SK-N-SH treated with all-trans-retinoic acid at 6 μM for 48 hours (cell line): Measurements from ENCODE around the gene ZSCAN10.

Experiments used
- ATAC-seq: fragments of 200-7000 bp; cut with Tn5 transposase; 3 replicates; pipeline ENCODE4 v1.9.1; 2020; ENCODE audit warnings: mild to moderate bottlenecking, moderate library complexity
- ARNTL ChIP-seq: fragments of 450-650 bp; formaldehyde crosslinking; IDR thresholded peaks from 2 replicates; pipeline ENCODE4 v1.5.0; 2020; ENCODE audit warnings: low read depth, mild to moderate bottlenecking, moderate library complexity, borderline replicate concordance
- BACH2 ChIP-seq: fragments of 250-450 bp; sonication (Bioruptor Pico); IDR thresholded peaks from 2 replicates; pipeline ENCODE4 v1.9.0; 2021; ENCODE audit warnings: mild to moderate bottlenecking, borderline replicate concordance
- CSDC2 ChIP-seq: fragments of 250-450 bp; sonication (Bioruptor Pico); IDR thresholded peaks from 2 replicates; pipeline ENCODE4 v1.5.0; 2020; ENCODE audit warnings: mild to moderate bottlenecking, moderate library complexity
- ESRRG ChIP-seq: fragments of 250-450 bp; sonication (Bioruptor Pico); IDR thresholded peaks from 2 replicates; pipeline ENCODE4 v1.6.1; 2021; ENCODE audit warnings: mild to moderate bottlenecking
- GLIS3 ChIP-seq: fragments of 250-450 bp; sonication (Bioruptor Pico); IDR thresholded peaks from 2 replicates; pipeline ENCODE4 v1.5.0; 2020; ENCODE audit warnings: mild to moderate bottlenecking, moderate library complexity
- ISL1 ChIP-seq: fragments of 250-450 bp; sonication (Bioruptor Pico); IDR thresholded peaks from 2 replicates; pipeline ENCODE4 v2.1.2; 2022; ENCODE audit warnings: mild to moderate bottlenecking, moderate library complexity
- OSR1 ChIP-seq: fragments of 250-450 bp; sonication (Bioruptor Pico); IDR thresholded peaks from 2 replicates; pipeline ENCODE4 v1.8.0; 2022; ENCODE audit warnings: moderate library complexity, mild to moderate bottlenecking, inconsistent platforms
- PPARA ChIP-seq: fragments of 250-450 bp; sonication (Bioruptor Pico); IDR thresholded peaks from 2 replicates; pipeline ENCODE4 v1.5.0; 2020; ENCODE audit warnings: mild to moderate bottlenecking, borderline replicate concordance
- RARB ChIP-seq: fragments of 250-450 bp; sonication (Bioruptor Pico); IDR thresholded peaks from 2 replicates; pipeline ENCODE4 v1.8.0; 2021; ENCODE audit warnings: mild to moderate bottlenecking, moderate library complexity
- SNAI2 ChIP-seq: fragments of 250-450 bp; sonication (Bioruptor Pico); IDR thresholded peaks from 2 replicates; pipeline ENCODE4 v1.5.0; 2020; ENCODE audit warnings: mild to moderate bottlenecking, moderate library complexity
- TCF4 ChIP-seq: fragments of 250-450 bp; sonication (Bioruptor Pico); IDR thresholded peaks from 2 replicates; pipeline ENCODE4 v1.8.0; 2021; ENCODE audit warnings: mild to moderate bottlenecking, moderate library complexity, borderline replicate concordance
- TOX ChIP-seq: fragments of 250-450 bp; sonication (Bioruptor Pico); IDR thresholded peaks from 2 replicates; pipeline ENCODE4 v1.8.0; 2021; ENCODE audit warnings: mild to moderate bottlenecking, moderate library complexity, borderline replicate concordance
- ZC3H10 ChIP-seq: fragments of 250-450 bp; sonication (Bioruptor Pico); IDR thresholded peaks from 2 replicates; pipeline ENCODE4 v1.5.1; 2021; ENCODE audit warnings: mild to moderate bottlenecking, moderate library complexity
- ZFP3 ChIP-seq: fragments of 250-450 bp; sonication (Bioruptor Pico); IDR thresholded peaks from 2 replicates; pipeline ENCODE4 v1.5.0; 2020; ENCODE audit warnings: mild to moderate bottlenecking, moderate library complexity
- ZNF565 ChIP-seq: fragments of 450-650 bp; formaldehyde crosslinking; conservative IDR thresholded peaks from 2 replicates; pipeline ENCODE4 v1.5.0; 2020; ENCODE audit warnings: low read depth, mild to moderate bottlenecking, moderate library complexity
- ZNF70 ChIP-seq: fragments of 450-650 bp; formaldehyde crosslinking; IDR thresholded peaks from 2 replicates; pipeline ENCODE4 v1.5.0; 2020; ENCODE audit warnings: mild to moderate bottlenecking, moderate library complexity
- ZNF8 ChIP-seq: fragments of 450-650 bp; formaldehyde crosslinking; IDR thresholded peaks from 2 replicates; pipeline ENCODE4 v1.5.0; 2020; ENCODE audit warnings: mild to moderate bottlenecking, moderate library complexity
- TF ChIP-seq, protein P1 (sequence below): fragments of 250-450 bp; sonication (Bioruptor Pico); IDR thresholded peaks from 2 replicates; pipeline ENCODE4 v1.8.0; 2021; ENCODE audit warnings: low read depth, mild to moderate bottlenecking, moderate library complexity, borderline replicate concordance
- TF ChIP-seq, protein P2 (sequence below): fragments of 250-450 bp; sonication (Bioruptor Pico); IDR thresholded peaks from 2 replicates; pipeline ENCODE4 v1.8.0; 2020; ENCODE audit warnings: mild to moderate bottlenecking, moderate library complexity, borderline replicate concordance
- TF ChIP-seq, protein P3 (sequence below): fragments of 250-450 bp; sonication (Bioruptor Pico); IDR thresholded peaks from 2 replicates; pipeline ENCODE4 v1.5.0; 2020; ENCODE audit warnings: mild to moderate bottlenecking, moderate library complexity
- TF ChIP-seq, protein P4 (sequence below): fragments of 250-450 bp; sonication (Bioruptor Pico); IDR thresholded peaks from 2 replicates; pipeline ENCODE4 v1.5.1; 2021; ENCODE audit warnings: mild to moderate bottlenecking, moderate library complexity
- TF ChIP-seq, protein P5 (sequence below): fragments of 250-450 bp; sonication (Bioruptor Pico); IDR thresholded peaks from 2 replicates; pipeline ENCODE4 v1.5.1; 2020; ENCODE audit warnings: low read depth, mild to moderate bottlenecking, moderate library complexity

The ZSCAN10 gene

DNA sequence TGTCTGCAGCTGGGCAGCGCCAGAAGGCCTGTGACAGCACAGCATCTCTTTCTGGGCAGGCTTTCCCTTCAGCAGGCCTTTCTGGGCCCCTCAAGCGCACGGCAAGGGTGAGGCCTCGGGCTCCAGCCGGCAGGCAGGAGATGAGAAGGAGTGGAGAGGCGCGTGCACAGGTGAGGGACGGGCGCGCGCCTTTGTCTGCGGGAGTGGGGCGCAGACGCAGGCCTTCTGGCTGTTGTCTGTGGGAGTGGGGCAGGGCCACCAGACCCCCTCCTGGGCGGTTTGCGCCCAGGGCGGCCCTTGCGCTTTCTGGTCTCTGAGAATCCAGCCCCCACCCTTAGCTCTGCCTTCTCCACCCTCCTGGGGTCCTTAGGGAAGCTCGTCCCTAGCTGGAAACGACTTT, 19.8 kb upstream of the ZSCAN10 start:
- TF ChIP-seq ZNF70 (CRISPR knock-in tag): no peak
- TF ChIP-seq ZFP3: no peak
- no peak for TF ChIP-seq ZC3H10 (CRISPR knock-in tag)
- TF ChIP-seq ESRRG (CRISPR knock-in tag): no peak
- no peak for TF ChIP-seq CSDC2 (CRISPR knock-in tag)
- TF ChIP-seq SNAI2 (CRISPR knock-in tag): no peak
- no peak for TF ChIP-seq TOX (CRISPR knock-in tag)
- TF ChIP-seq TCF4 (CRISPR knock-in tag): no peak
- no peak for TF ChIP-seq BACH2 (CRISPR knock-in tag)
- TF ChIP-seq RARB: no peak
- TF ChIP-seq, protein P1, sequence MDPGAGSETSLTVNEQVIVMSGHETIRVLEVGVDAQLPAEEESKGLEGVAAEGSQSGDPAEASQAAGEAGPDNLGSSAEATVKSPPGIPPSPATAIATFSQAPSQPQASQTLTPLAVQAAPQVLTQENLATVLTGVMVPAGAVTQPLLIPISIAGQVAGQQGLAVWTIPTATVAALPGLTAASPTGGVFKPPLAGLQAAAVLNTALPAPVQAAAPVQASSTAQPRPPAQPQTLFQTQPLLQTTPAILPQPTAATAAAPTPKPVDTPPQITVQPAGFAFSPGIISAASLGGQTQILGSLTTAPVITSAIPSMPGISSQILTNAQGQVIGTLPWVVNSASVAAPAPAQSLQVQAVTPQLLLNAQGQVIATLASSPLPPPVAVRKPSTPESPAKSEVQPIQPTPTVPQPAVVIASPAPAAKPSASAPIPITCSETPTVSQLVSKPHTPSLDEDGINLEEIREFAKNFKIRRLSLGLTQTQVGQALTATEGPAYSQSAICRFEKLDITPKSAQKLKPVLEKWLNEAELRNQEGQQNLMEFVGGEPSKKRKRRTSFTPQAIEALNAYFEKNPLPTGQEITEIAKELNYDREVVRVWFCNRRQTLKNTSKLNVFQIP: no peak
- TF ChIP-seq ISL1 (CRISPR knock-in tag): no peak
- no peak for TF ChIP-seq PPARA (CRISPR knock-in tag)
- no peak for TF ChIP-seq OSR1 (CRISPR knock-in tag)
- TF ChIP-seq, protein P2, sequence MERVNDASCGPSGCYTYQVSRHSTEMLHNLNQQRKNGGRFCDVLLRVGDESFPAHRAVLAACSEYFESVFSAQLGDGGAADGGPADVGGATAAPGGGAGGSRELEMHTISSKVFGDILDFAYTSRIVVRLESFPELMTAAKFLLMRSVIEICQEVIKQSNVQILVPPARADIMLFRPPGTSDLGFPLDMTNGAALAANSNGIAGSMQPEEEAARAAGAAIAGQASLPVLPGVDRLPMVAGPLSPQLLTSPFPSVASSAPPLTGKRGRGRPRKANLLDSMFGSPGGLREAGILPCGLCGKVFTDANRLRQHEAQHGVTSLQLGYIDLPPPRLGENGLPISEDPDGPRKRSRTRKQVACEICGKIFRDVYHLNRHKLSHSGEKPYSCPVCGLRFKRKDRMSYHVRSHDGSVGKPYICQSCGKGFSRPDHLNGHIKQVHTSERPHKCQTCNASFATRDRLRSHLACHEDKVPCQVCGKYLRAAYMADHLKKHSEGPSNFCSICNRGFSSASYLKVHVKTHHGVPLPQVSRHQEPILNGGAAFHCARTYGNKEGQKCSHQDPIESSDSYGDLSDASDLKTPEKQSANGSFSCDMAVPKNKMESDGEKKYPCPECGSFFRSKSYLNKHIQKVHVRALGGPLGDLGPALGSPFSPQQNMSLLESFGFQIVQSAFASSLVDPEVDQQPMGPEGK: no peak
- no peak for TF ChIP-seq ZNF565
- no peak for TF ChIP-seq GLIS3
- TF ChIP-seq ZNF8: no peak
- TF ChIP-seq, protein P3, sequence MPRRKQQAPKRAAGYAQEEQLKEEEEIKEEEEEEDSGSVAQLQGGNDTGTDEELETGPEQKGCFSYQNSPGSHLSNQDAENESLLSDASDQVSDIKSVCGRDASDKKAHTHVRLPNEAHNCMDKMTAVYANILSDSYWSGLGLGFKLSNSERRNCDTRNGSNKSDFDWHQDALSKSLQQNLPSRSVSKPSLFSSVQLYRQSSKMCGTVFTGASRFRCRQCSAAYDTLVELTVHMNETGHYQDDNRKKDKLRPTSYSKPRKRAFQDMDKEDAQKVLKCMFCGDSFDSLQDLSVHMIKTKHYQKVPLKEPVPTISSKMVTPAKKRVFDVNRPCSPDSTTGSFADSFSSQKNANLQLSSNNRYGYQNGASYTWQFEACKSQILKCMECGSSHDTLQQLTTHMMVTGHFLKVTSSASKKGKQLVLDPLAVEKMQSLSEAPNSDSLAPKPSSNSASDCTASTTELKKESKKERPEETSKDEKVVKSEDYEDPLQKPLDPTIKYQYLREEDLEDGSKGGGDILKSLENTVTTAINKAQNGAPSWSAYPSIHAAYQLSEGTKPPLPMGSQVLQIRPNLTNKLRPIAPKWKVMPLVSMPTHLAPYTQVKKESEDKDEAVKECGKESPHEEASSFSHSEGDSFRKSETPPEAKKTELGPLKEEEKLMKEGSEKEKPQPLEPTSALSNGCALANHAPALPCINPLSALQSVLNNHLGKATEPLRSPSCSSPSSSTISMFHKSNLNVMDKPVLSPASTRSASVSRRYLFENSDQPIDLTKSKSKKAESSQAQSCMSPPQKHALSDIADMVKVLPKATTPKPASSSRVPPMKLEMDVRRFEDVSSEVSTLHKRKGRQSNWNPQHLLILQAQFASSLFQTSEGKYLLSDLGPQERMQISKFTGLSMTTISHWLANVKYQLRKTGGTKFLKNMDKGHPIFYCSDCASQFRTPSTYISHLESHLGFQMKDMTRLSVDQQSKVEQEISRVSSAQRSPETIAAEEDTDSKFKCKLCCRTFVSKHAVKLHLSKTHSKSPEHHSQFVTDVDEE (CRISPR knock-in tag): no peak
- no peak for ATAC-seq

DNA sequence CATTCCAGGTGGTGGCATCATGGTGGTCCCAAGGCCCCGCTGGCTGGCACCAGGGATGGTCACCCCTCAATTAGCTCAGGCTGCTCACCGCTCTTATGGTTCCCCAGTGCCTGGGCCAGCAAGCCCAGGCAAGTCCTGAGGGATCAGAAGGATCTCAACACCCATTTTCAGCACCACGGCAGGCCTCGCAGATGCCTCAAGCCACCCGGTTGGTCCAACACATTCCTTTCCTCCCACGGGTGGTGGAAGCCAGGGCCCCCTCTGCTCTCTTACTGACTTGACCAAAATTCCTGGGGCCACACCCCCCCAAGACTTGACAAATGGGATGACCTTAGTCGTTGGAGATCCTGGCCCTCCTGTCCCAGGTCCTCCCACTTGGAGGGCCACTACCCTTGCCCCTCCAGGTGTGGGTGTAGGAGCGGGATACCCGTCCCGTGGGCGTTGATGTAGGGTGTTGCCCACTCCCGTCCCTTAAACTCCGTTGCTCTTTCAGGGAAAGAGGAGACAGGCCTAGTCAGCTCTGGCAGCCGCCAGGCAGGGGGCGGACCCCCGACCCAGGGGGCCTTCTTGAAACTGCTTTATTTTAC, 19.2 kb upstream of the ZSCAN10 start:
- no peak for ATAC-seq
- TF ChIP-seq BACH2 (CRISPR knock-in tag) (no peak), GLIS3 (no peak), ISL1 (CRISPR knock-in tag) (no peak)
- TF ChIP-seq, all 23 proteins: peak for 0

DNA sequence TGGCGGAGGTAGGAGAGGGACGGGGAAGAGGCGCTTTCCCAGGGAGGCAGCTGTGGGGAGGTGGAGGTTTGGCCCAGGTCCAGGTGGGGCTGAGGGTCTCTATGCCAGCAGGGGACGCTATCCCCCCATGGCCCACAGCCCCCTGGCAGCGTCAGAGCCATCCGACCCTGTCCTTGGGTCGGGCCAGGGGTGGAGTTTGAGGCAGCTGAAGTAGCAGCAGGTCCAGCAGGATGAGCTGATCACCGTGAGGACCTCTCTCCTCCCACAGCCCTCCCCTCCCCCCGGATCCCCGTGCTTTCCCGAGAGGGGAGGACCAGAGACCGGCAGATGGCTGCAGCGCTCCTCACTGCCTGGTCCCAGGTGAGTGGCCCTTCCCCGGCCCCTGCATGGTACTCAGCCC, 16.5 kb upstream of the ZSCAN10 start:
- TF ChIP-seq ARNTL (CRISPR knock-in tag) (no peak), CSDC2 (CRISPR knock-in tag) (no peak), OSR1 (CRISPR knock-in tag) (no peak), ISL1 (CRISPR knock-in tag) (no peak), ZNF8 (no peak)
- TF ChIP-seq, protein P1: no peak
- TF ChIP-seq, protein P4, sequence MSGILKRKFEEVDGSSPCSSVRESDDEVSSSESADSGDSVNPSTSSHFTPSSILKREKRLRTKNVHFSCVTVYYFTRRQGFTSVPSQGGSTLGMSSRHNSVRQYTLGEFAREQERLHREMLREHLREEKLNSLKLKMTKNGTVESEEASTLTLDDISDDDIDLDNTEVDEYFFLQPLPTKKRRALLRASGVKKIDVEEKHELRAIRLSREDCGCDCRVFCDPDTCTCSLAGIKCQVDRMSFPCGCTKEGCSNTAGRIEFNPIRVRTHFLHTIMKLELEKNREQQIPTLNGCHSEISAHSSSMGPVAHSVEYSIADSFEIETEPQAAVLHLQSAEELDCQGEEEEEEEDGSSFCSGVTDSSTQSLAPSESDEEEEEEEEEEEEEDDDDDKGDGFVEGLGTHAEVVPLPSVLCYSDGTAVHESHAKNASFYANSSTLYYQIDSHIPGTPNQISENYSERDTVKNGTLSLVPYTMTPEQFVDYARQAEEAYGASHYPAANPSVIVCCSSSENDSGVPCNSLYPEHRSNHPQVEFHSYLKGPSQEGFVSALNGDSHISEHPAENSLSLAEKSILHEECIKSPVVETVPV (CRISPR knock-in tag): no peak
- TF ChIP-seq, protein P5, sequence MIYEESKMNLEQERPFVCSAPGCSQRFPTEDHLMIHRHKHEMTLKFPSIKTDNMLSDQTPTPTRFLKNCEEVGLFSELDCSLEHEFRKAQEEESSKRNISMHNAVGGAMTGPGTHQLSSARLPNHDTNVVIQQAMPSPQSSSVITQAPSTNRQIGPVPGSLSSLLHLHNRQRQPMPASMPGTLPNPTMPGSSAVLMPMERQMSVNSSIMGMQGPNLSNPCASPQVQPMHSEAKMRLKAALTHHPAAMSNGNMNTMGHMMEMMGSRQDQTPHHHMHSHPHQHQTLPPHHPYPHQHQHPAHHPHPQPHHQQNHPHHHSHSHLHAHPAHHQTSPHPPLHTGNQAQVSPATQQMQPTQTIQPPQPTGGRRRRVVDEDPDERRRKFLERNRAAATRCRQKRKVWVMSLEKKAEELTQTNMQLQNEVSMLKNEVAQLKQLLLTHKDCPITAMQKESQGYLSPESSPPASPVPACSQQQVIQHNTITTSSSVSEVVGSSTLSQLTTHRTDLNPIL (CRISPR knock-in tag): no peak
- no peak for ATAC-seq
